Erythroblast (primary cell): ENCODE results near the gene GNAI2.

Source experiments
- GATA1 ChIP-seq: IDR thresholded peaks from 2 replicates; pipeline ENCODE4 v1.6.1; 2011; ENCODE audit warnings: low read depth, mild to moderate bottlenecking, control low read depth, low read length, moderate library complexity
- POLR2A ChIP-seq: IDR thresholded peaks from 2 replicates; pipeline ENCODE4 v1.6.1; 2011; ENCODE audit warnings: mild to moderate bottlenecking, low read length

DNA sequence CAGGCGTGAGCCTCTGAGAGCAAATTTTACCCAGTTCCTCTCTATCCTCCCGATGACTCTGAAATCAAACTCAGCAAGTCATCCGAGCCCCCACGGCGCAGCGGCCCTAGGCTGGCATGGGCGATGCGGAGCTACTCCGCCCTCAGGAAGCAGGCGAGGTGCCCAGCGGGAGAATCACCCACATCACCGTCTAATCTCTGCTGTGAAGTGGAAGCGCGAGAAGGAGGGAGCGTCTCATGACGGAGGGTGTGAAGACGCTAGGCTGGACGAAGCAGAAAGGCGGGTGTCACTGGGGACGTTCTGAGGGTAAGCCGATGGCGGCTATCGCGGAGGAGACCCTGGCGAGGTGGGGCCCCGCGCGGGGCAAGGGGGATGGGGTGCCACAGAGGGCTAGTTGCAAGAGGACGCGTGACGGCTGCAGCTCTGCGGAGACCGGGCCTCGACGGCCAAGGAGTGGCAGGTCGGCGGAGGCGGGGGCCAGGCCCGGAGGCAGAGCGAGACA, 9.1 kb upstream of the GNAI2 start:
- TF ChIP-seq POLR2A, result no peak
- no peak for TF ChIP-seq GATA1
